HFF-Myc (cell line): Measurements from ENCODE around the gene GPAT3.

ENCODE experiments used
- DNase-seq: peaks from one replicate; pipeline ENCODE4 v3.0.0-alpha.2; 2011; ENCODE audit warnings: low read depth; ENCODE audit errors: extremely low read depth
- H3K4me3 ChIP-seq: replicated peaks from 2 replicates; pipeline ENCODE4 v1.5.1; 2011; ENCODE audit warnings: low read depth, mild to moderate bottlenecking, control low read depth, low read length
- TF ChIP-seq, protein P1 (sequence below): IDR thresholded peaks from 2 replicates; pipeline ENCODE4 v1.5.1; 2012; ENCODE audit warnings: mild to moderate bottlenecking, low read depth, low read length, control low read depth; ENCODE audit errors: missing control alignments

Gene GPAT3

DNA sequence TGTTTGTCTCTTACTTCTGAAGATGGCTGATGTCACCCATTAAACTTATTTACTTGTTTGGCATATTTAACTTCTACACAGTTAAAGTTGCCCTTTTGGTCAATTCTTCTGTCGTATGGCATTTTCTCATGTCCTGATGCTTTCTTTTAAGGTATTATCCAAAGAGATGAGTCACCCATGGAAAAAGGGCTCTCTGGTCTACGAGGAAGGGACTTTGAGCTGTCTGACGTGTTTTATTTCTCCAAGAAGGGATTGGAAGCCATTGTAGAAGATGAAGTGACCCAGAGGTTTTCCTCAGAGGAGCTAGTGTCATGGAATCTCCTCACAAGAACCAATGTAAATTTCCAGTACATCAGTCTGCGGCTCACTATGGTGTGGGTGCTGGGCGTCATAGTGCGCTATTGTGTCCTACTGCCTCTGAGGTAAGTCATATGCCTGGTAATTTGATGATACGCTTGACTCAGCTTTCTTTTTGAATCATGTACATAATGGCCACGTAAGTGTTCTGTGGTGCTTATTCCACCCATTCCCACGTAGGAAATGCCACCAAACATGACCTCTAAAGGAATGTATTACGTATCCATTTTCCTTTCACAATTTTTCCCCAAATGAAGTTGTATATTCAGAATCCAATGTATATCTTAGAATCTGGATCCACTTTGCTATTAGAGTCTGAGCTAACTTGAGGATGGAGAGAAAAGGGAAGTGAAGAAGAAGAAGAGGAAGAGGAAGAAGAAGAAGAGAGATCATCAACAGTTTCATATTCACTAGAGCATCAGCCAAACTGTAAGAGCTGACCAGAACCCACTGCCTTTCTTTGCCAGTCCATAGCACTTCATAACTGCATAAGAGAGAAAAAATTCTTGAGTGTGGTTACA lies 45.7 kb downstream of the GPAT3 start:
- no peak overlapping the region for H3K4me3 ChIP-seq
- no peak for DNase-seq
- TF ChIP-seq, protein P1, sequence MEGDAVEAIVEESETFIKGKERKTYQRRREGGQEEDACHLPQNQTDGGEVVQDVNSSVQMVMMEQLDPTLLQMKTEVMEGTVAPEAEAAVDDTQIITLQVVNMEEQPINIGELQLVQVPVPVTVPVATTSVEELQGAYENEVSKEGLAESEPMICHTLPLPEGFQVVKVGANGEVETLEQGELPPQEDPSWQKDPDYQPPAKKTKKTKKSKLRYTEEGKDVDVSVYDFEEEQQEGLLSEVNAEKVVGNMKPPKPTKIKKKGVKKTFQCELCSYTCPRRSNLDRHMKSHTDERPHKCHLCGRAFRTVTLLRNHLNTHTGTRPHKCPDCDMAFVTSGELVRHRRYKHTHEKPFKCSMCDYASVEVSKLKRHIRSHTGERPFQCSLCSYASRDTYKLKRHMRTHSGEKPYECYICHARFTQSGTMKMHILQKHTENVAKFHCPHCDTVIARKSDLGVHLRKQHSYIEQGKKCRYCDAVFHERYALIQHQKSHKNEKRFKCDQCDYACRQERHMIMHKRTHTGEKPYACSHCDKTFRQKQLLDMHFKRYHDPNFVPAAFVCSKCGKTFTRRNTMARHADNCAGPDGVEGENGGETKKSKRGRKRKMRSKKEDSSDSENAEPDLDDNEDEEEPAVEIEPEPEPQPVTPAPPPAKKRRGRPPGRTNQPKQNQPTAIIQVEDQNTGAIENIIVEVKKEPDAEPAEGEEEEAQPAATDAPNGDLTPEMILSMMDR = no peak

DNA sequence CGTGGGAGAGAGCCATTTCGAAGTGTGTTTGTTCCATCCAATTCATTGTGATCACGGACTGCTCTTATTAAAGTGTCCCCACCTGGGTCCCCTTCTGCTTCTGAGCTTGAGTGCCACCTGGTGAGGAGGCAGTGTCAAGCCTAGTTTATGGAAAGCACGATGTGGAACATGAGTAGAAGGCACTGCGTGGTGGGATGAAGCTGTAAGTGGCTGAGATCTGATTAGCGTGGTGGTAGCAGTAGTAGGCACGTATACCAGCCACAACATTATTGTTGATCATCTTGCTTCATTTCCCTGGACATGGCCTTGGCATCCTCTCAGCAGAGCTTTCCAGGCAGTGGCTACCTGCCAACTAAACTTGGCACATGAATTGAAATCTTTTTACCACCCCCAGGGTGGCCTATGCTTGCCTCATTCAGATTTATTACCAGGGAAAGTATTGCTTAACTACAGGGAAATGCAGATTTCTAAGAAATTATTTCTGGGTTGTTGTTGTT lies 46.4 kb downstream of the GPAT3 start:
- TF ChIP-seq, protein P1 = no peak
- no peak for DNase-seq
- no peak overlapping the region for H3K4me3 ChIP-seq

DNA sequence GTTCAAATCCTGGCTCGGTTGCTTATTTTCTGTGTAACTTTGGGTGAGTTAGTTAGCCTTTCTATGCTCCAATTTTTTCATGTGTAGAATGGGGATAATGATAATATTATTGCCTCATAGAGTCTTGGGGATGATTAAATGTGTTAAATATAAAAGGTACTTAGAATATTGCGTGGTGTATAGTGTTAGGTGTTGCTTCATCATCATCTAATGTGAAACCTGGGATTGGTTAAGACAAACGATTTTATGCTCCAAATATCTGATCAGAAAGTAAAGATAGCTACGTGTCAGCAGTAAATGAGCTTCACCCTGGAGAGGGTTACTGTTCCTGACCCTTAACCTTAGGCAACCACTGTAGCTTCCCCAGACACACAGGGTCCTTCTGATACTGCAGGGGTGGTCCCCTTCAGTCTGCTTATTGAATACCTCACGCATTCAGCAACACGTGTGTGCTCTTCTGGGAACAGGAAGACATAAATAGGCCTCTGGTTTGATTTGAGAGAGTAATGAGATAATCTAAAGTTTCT lies 50.1 kb downstream of the GPAT3 start:
- TF ChIP-seq, protein P1 = no peak
- H3K4me3 ChIP-seq = no peak overlapping the region
- DNase-seq = no peak

DNA sequence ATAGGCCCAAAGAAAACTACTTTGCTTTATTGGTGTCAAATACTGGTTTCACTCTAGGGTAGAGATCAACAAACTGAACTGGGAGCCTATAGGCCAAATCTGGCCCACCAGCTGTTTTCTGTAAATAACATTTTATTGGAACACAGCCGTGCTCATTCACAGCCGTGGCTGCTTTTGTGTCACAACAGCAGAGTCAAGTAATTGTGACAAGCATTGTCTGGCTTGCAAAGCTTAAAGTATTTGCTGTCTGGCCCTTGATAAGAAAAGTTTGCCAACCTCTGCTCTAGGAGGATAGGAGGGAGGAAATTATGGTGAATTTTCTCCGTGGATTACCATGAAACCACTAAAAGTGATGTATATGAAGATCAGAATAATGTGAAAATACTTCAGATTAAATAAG lies 53.4 kb downstream of the GPAT3 start:
- no peak for DNase-seq

DNA sequence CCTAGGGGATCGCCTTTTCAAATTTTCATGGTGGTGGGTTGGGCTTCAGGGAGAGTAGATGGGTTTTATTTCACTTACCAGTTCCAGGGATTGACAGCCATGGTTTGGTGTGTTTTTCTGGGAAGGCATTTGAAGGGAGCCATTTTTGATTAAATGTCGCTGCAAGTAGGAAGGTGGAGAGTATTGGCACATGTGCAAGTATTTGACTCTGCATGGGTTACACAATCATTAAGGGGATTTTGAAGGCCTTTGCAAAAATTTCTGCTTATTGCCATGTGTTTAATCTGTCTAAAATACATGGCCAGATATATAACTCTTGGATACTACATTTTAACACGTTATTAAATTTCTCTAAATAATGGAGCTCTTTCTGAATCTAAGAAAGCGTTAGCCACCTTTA lies 55.1 kb downstream of the GPAT3 start:
- no peak for DNase-seq
- TF ChIP-seq, protein P1 = no peak

More for the DNA sequence above, 53.4 kb downstream of the GPAT3 start:
- no peak overlapping the region for H3K4me3 ChIP-seq
- TF ChIP-seq, protein P1 = no peak

DNA sequence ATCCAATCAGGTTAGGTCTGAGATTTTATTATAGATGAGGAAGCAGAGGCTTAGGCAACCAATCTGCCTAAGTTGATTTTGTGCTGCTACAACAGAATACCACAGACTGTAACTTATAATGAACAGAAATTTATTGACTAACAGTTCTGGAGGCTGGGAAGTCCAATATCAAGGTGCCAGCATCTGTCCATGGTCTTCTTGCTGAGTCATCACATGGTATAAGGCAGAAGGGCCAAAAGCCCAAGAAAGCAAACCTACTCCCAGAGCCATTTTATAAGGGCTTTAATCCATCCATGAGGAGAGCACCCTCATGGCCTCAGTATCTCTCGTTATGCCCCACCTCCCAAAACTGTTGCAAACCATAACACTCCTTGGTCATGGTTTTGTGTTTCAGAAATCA lies 55.8 kb downstream of the GPAT3 start:
- DNase-seq = no peak
- H3K4me3 ChIP-seq = no peak overlapping the region
- TF ChIP-seq, protein P1 = no peak

More for the DNA sequence above, 55.1 kb downstream of the GPAT3 start:
- H3K4me3 ChIP-seq = no peak overlapping the region
